HUES48 (cell line): Measurements from ENCODE around the gene ZNF106.

ENCODE experiments used
- H3K27ac ChIP-seq: one replicate; pipeline ENCODE4 v1.7.0; 2013; ENCODE audit warnings: low read depth, low read length, inconsistent platforms
- H3K27me3 ChIP-seq: 2 replicates; pipeline ENCODE4 v1.6.1; 2013; ENCODE audit warnings: mild to moderate bottlenecking, low read length; ENCODE audit not compliant: control insufficient read depth, insufficient read depth
- H3K36me3 ChIP-seq: 2 replicates; pipeline ENCODE4 v1.6.1; 2013; ENCODE audit warnings: low read length; ENCODE audit not compliant: control insufficient read depth, insufficient read depth
- H3K4me1 ChIP-seq: 2 replicates; pipeline ENCODE4 v1.6.1; 2013; ENCODE audit warnings: mild to moderate bottlenecking, low read length; ENCODE audit not compliant: control insufficient read depth, insufficient read depth
- H3K4me3 ChIP-seq: 2 replicates; pipeline ENCODE4 v1.5.1; 2013; ENCODE audit warnings: mild to moderate bottlenecking, low read depth, low read length
- H3K9ac ChIP-seq: 2 replicates; pipeline ENCODE4 v1.6.1; 2013; ENCODE audit warnings: mild to moderate bottlenecking, low read depth, low read length, moderate library complexity
- H3K9me3 ChIP-seq: 2 replicates; pipeline ENCODE4 v1.6.1; 2013; ENCODE audit warnings: low read length; ENCODE audit not compliant: control insufficient read depth, insufficient read depth

ZNF106 gene

GRCh38 chr15:42447599-42447998, 43.3 kb downstream of the ZNF106 start:
- Histone ChIP-seq H3K36me3 (peaks cover 66% of the 10 kb centered on the region), H3K4me1 (no peaks in the 10 kb centered on the region), H3K9me3 (no peaks in the 10 kb centered on the region)

GRCh38 chr15:42445551-42445950, 45.4 kb downstream of the ZNF106 start:
- no peaks in the 10 kb centered on the region for H3K4me1 ChIP-seq
- no peak overlapping the region for H3K9ac ChIP-seq
- H3K27me3 ChIP-seq = no peaks in the 10 kb centered on the region
- no peak overlapping the region for H3K4me3 ChIP-seq
- H3K36me3 ChIP-seq = peaks cover 65% of the 10 kb centered on the region
- H3K9me3 ChIP-seq = no peaks in the 10 kb centered on the region
- no peak overlapping the region for H3K27ac ChIP-seq

More at GRCh38 chr15:42447599-42447998, 43.3 kb downstream of the ZNF106 start:
- H3K27ac ChIP-seq = no peak overlapping the region
- H3K4me3 ChIP-seq = no peak overlapping the region
- H3K27me3 ChIP-seq = no peaks in the 10 kb centered on the region
- H3K9ac ChIP-seq = no peak overlapping the region

GRCh38 chr15:42444415-42445063, 46.4 kb downstream of the ZNF106 start:
- H3K9ac ChIP-seq = no peak overlapping the region
- H3K27ac ChIP-seq = no peak overlapping the region
- H3K27me3 ChIP-seq = no peaks in the 10 kb centered on the region
- peaks cover 56% of the 10 kb centered on the region for H3K36me3 ChIP-seq
- H3K4me3 ChIP-seq = no peak overlapping the region
- no peaks in the 10 kb centered on the region for H3K9me3 ChIP-seq
- no peaks in the 10 kb centered on the region for H3K4me1 ChIP-seq

GRCh38 chr15:42427429-42428223, 63.3 kb downstream of the ZNF106 start:
- Histone ChIP-seq H3K36me3 (peaks cover 85% of the 10 kb centered on the region), H3K9ac (no peak overlapping the region), H3K4me3 (no peak overlapping the region), H3K9me3 (no peaks in the 10 kb centered on the region), H3K4me1 (no peaks in the 10 kb centered on the region), H3K27me3 (no peaks in the 10 kb centered on the region), H3K27ac (no peak overlapping the region)

- H3K4me3 ChIP-seq = no peak overlapping the region
- H3K36me3 ChIP-seq = peaks cover 83% of the 10 kb centered on the region
- no peak overlapping the region for H3K27ac ChIP-seq
- no peaks in the 10 kb centered on the region for H3K27me3 ChIP-seq
- H3K4me1 ChIP-seq = no peaks in the 10 kb centered on the region
- H3K9me3 ChIP-seq = no peaks in the 10 kb centered on the region
- no peak overlapping the region for H3K9ac ChIP-seq
Observed at GRCh38 chr15:42421376-42421775, 69.6 kb downstream of the ZNF106 start.

- Histone ChIP-seq H3K27me3 (no peaks in the 10 kb centered on the region), H3K9me3 (no peaks in the 10 kb centered on the region), H3K4me3 (no peak overlapping the region), H3K4me1 (no peaks in the 10 kb centered on the region), H3K36me3 (peaks cover 70% of the 10 kb centered on the region), H3K9ac (no peak overlapping the region), H3K27ac (no peak overlapping the region)
Observed at GRCh38 chr15:42419369-42419768, 71.6 kb downstream of the ZNF106 start.

GRCh38 chr15:42413920-42414319, 77.0 kb downstream of the ZNF106 start:
- peaks cover 36% of the 10 kb centered on the region for H3K36me3 ChIP-seq
- H3K9ac ChIP-seq = no peak overlapping the region

GRCh38 chr15:42411884-42412283, 79.1 kb downstream of the ZNF106 start:
- Histone ChIP-seq H3K9ac (no peak overlapping the region), H3K36me3 (peaks cover 22% of the 10 kb centered on the region), H3K27ac (no peak overlapping the region), H3K27me3 (no peaks in the 10 kb centered on the region), H3K4me1 (no peaks in the 10 kb centered on the region), H3K4me3 (no peak overlapping the region), H3K9me3 (no peaks in the 10 kb centered on the region)

More at GRCh38 chr15:42413920-42414319, 77.0 kb downstream of the ZNF106 start:
- Histone ChIP-seq H3K4me1 (no peaks in the 10 kb centered on the region), H3K9me3 (no peaks in the 10 kb centered on the region), H3K27me3 (no peaks in the 10 kb centered on the region), H3K4me3 (no peak overlapping the region), H3K27ac (no peak overlapping the region)

- H3K4me3 ChIP-seq = no peak overlapping the region
- H3K4me1 ChIP-seq = no peaks in the 10 kb centered on the region
- no peaks in the 10 kb centered on the region for H3K9me3 ChIP-seq
- no peak overlapping the region for H3K27ac ChIP-seq
- H3K36me3 ChIP-seq = peaks cover 10% of the 10 kb centered on the region
- H3K27me3 ChIP-seq = no peaks in the 10 kb centered on the region
- H3K9ac ChIP-seq = no peak overlapping the region
Observed at GRCh38 chr15:42409011-42409410, 81.9 kb downstream of the ZNF106 start.

GRCh38 chr15:42408178-42408577, 82.8 kb downstream of the ZNF106 start:
- Histone ChIP-seq H3K27ac (no peak overlapping the region), H3K4me1 (no peaks in the 10 kb centered on the region), H3K27me3 (no peaks in the 10 kb centered on the region), H3K9ac (no peak overlapping the region), H3K9me3 (no peaks in the 10 kb centered on the region), H3K4me3 (no peak overlapping the region), H3K36me3 (peaks cover 10% of the 10 kb centered on the region)

GRCh38 chr15:42405863-42406482, 85.0 kb downstream of the ZNF106 start:
- no peak overlapping the region for H3K27ac ChIP-seq
- no peaks in the 10 kb centered on the region for H3K36me3 ChIP-seq
- no peaks in the 10 kb centered on the region for H3K9me3 ChIP-seq
- no peak overlapping the region for H3K9ac ChIP-seq
- H3K4me1 ChIP-seq = no peaks in the 10 kb centered on the region
- H3K4me3 ChIP-seq = no peak overlapping the region
- H3K27me3 ChIP-seq = no peaks in the 10 kb centered on the region
